ENCODE results near the gene ROR2. TPM values are rescaled to one million over a fixed set of nuclear protein-coding genes. Genes with fewer than 3 reads are reported as not detected.

Gene ROR2
- total RNA-seq, 1 experiment from 2014 or later: not detected

GRCh38 chr9:91694081-91694870 is 255.8 kb downstream of the ROR2 start:
- CTCF ChIA-PET: no interaction called here
- H3K4me1 Mint-ChIP-seq (ENCODE audit: low read depth, unreplicated experiment): peaks cover 6% of the 10 kb centered on the region
- peaks cover 14% of the 10 kb centered on the region for H3K27me3 Mint-ChIP-seq (ENCODE audit: unreplicated experiment)
- no peaks in the 10 kb centered on the region for H3K9me3 Mint-ChIP-seq (ENCODE audit: low read depth, unreplicated experiment)
- H3K36me3 Mint-ChIP-seq (ENCODE audit: insufficient read depth, unreplicated experiment): no peaks in the 10 kb centered on the region
- no peak for TF ChIP-seq CTCF (IDR thresholded peaks at IDR 0.05; ENCODE audit: unreplicated experiment)
- H3K4me3 Mint-ChIP-seq (ENCODE audit: low read depth, unreplicated experiment): no peak overlapping the region
- no peak for DNase-seq
- intact Hi-C loops (cut with micrococcal nuclease; ENCODE audit: unreplicated experiment): no loop called here
- BruUV-seq (replicated peaks): no TSS peak
- no peak overlapping the region for H3K27ac Mint-ChIP-seq (ENCODE audit: unreplicated experiment)

- Mint-ChIP-seq H3K36me3 (ENCODE audit: insufficient read depth, unreplicated experiment) (no peaks in the 10 kb centered on the region), H3K9me3 (ENCODE audit: low read depth, unreplicated experiment) (no peaks in the 10 kb centered on the region), H3K4me3 (ENCODE audit: low read depth, unreplicated experiment) (no peak overlapping the region), H3K27ac (ENCODE audit: unreplicated experiment) (no peak overlapping the region), H3K27me3 (ENCODE audit: unreplicated experiment) (peaks cover 14% of the 10 kb centered on the region), H3K4me1 (ENCODE audit: low read depth, unreplicated experiment) (peaks cover 6% of the 10 kb centered on the region)
- CTCF ChIA-PET: no interaction called here
- BruUV-seq (replicated peaks): no TSS peak
- intact Hi-C loops (cut with micrococcal nuclease; ENCODE audit: unreplicated experiment): no loop called here
- TF ChIP-seq CTCF (IDR thresholded peaks at IDR 0.05; ENCODE audit: unreplicated experiment): no peak
- DNase-seq: no peak
Measured at GRCh38 chr9:91693226-91693625, 256.8 kb downstream of the ROR2 start.

GRCh38 chr9:91690540-91691249 is 259.3 kb downstream of the ROR2 start:
- Mint-ChIP-seq H3K36me3 (ENCODE audit: insufficient read depth, unreplicated experiment) (no peaks in the 10 kb centered on the region), H3K4me3 (ENCODE audit: low read depth, unreplicated experiment) (no peak overlapping the region), H3K27ac (ENCODE audit: unreplicated experiment) (no peak overlapping the region), H3K9me3 (ENCODE audit: low read depth, unreplicated experiment) (no peaks in the 10 kb centered on the region), H3K27me3 (ENCODE audit: unreplicated experiment) (peaks cover 11% of the 10 kb centered on the region), H3K4me1 (ENCODE audit: low read depth, unreplicated experiment) (peaks cover 6% of the 10 kb centered on the region)
- intact Hi-C loops (cut with micrococcal nuclease; ENCODE audit: unreplicated experiment): no loop called here
- peak; percentile 3 for DNase-seq
- BruUV-seq (replicated peaks): no TSS peak
- CTCF ChIA-PET: interaction anchor here (0.7 kb wide), 1 partner anchor 104 kb away, joined by 3 read pairs; no protein-coding TSS in a partner anchor
- no peak for TF ChIP-seq CTCF (IDR thresholded peaks at IDR 0.05; ENCODE audit: unreplicated experiment)

- Mint-ChIP-seq H3K4me3 (ENCODE audit: low read depth, unreplicated experiment) (no peak overlapping the region), H3K27ac (ENCODE audit: unreplicated experiment) (no peak overlapping the region), H3K27me3 (ENCODE audit: unreplicated experiment) (no peaks in the 10 kb centered on the region), H3K36me3 (ENCODE audit: insufficient read depth, unreplicated experiment) (no peaks in the 10 kb centered on the region), H3K9me3 (ENCODE audit: low read depth, unreplicated experiment) (no peaks in the 10 kb centered on the region), H3K4me1 (ENCODE audit: low read depth, unreplicated experiment) (peaks cover 6% of the 10 kb centered on the region)
- BruUV-seq (replicated peaks): no TSS peak
- TF ChIP-seq CTCF (IDR thresholded peaks at IDR 0.05; ENCODE audit: unreplicated experiment): no peak
- no peak for DNase-seq
- CTCF ChIA-PET: no interaction called here
- intact Hi-C loops (cut with micrococcal nuclease; ENCODE audit: unreplicated experiment): no loop called here
Measured at GRCh38 chr9:91689006-91689405, 261.0 kb downstream of the ROR2 start.
